Sciatic nerve (tissue), 2 donors: ENCODE data around the gene VNN1. TPM values are rescaled to one million over a fixed set of nuclear protein-coding genes. Genes with fewer than 3 reads are reported as not detected.

ENCODE experiments used
- ATAC-seq: fragments of 200-7000 bp; cut with Tn5 transposase; one replicate; pipeline ENCODE4 v1.9.1; 2020; ENCODE audit warnings: mild to moderate bottlenecking, moderate library complexity
- DNase-seq: peaks from one replicate; pipeline ENCODE4 v3.0.0-alpha.2; 2020; ENCODE audit warnings: low spot score
- intact Hi-C: fragments of 100-400 bp; cut with DNase I; formaldehyde crosslinking; loops from one replicate; pipeline ENCODE4 v1.14.2; 2022
- total RNA-seq: library from RNA; stranded (reverse); fragmentation: NEBNext Ultra II Directional; extraction: Animal tissue kit (Norgen Biotek cat#: 25700); gene quantifications from one replicate; pipeline ENCODE4 v1.2.1, GENCODE V29; 2021
- donor health status: DM: no; HTN: no; CAD: no.
- donor health status: DM: no; HTN: no; CAD: no.

Gene VNN1
- total RNA-seq, 1 donor from 2014 or later: 1.2 TPM

DNA sequence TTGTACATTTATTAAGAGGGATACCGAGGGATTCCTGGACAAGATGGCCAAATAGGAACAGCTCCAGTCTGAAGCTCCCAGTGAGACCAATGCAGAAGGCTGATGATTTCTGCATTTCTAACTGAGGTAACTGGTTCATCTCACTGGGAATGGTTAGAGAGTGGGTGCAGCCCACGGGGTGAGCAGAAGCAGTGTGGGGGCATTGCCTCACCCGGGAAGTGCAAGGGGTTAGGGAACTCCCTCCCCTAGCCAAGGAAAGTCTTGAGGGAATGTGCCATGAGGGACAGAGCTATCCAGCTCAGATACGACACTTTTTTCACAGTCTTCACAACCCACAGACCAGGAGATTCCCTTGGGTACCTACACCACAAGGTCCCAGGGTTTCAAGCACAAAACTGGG, 79.1 kb downstream of the VNN1 start:
- ATAC-seq: no peak
- DNase-seq: no peak
- intact Hi-C loops: no loop called here

DNA sequence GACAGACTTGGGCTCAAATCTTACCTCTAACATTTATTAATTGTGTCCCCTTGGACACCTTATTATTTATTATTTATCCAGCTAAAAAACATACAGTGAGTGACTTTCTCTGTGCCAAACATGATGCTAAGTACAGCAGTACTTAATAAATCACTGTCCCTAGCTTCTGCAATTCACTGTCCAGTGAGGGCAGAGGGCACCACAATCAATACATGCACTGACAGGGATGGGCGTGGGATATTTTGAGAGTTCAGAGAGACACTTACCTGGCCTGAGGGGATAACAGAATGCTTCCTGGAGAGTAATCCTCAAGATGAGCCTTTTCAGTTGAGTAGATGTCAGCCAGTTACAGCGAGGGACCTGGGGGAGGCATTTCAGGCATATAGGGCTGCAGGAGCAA, 80.5 kb downstream of the VNN1 start:
- no peak for DNase-seq

More for the DNA sequence above, 80.5 kb downstream of the VNN1 start:
- intact Hi-C loops: no loop called here
- no peak for ATAC-seq

Other genes with a start within 250 kb of the VNN1 start
- 98.4 TPM for gene STX7, start 200.9 kb downstream of the VNN1 start, total RNA-seq
- gene TAAR9, start 175.8 kb downstream of the VNN1 start, total RNA-seq: not detected
- gene TAAR8, start 161.4 kb downstream of the VNN1 start, total RNA-seq: not detected
- gene TAAR6, start 143.7 kb downstream of the VNN1 start, total RNA-seq: not detected
- not detected for gene TAAR5, start 124.3 kb downstream of the VNN1 start, total RNA-seq
- gene TAAR2, start 89.8 kb downstream of the VNN1 start, total RNA-seq: not detected
- gene TAAR1, start 54.9 kb downstream of the VNN1 start, total RNA-seq: not detected
- 9.2 TPM for gene VNN2, start 43.8 kb upstream of the VNN1 start, total RNA-seq
- 6.8 TPM for gene SLC18B1, start 84.6 kb upstream of the VNN1 start, total RNA-seq
- gene RPS12, start 100.5 kb upstream of the VNN1 start, total RNA-seq: 716 TPM